A549 (cell line): ENCODE data around the gene TRIM41. TPM values are rescaled to one million over a fixed set of nuclear protein-coding genes. Genes with fewer than 3 reads are reported as not detected.

Experiments used
- ATAC-seq, 2 experiments: fragments of 200-7000 bp in 1 of 2; fragments of >200 bp in 1 of 2; cut with Nextera tagmentation in 1 of 2; cut with Tn5 transposase in 1 of 2; 3 replicates each; pipeline versions ENCODE4 v1.8.0 to v1.9.1; 2018 to 2020; ENCODE audit warnings: mild to moderate bottlenecking in 1 of 2, moderate library complexity in 1 of 2
- CTCF ChIA-PET: fragments of 300-600 bp; sonication (Branson Sonifier 250); formaldehyde crosslinking; extraction: SDS; loops from one replicate; lab custom pipeline; 2021; ENCODE audit warnings: antibody characterized with exemption, inconsistent platforms; lab: Yijun Ruan, JAX
- POLR2A ChIA-PET: fragments of 350-600 bp; formaldehyde crosslinking; extraction: SDS; loops from one replicate; lab custom pipeline; 2021; ENCODE audit warnings: antibody characterized with exemption, inconsistent platforms; lab: Yijun Ruan, JAX
- DNase-seq, 2 experiments: peaks; one replicate each; pipeline versions ENCODE4 v3.0.0 to v3.0.0-alpha.2; 2011 to 2016; ENCODE audit warnings: low read depth in 1 of 2, low spot score in 1 of 2
- FAIRE-seq: peaks from 2 replicates; lab custom pipeline; 2011; peaks lifted over from hg19 to GRCh38; lab: Jason Lieb, UNC
- H3K27ac ChIP-seq, 2 experiments: fragments of >200 bp; sonication (Bioruptor Twin); formaldehyde crosslinking; 3 replicates each; pipeline ENCODE4 v1.5.1; 2016 to 2017
- H3K4me1 ChIP-seq: fragments of >200 bp; sonication (Bioruptor Twin); formaldehyde crosslinking; 3 replicates; pipeline ENCODE4 v1.6.1; 2016
- H3K4me2 ChIP-seq: fragments of >200 bp; sonication (Bioruptor Twin); formaldehyde crosslinking; 3 replicates; pipeline ENCODE4 v1.6.1; 2016
- H3K4me3 ChIP-seq: fragments of >200 bp; sonication (Bioruptor Twin); formaldehyde crosslinking; 3 replicates; pipeline ENCODE4 v1.5.1; 2016
- H3K9me3 ChIP-seq: fragments of >200 bp; sonication (Bioruptor Twin); formaldehyde crosslinking; 3 replicates; pipeline ENCODE4 v1.6.1; 2016
- BHLHE40 ChIP-seq: IDR thresholded peaks from 2 replicates; pipeline ENCODE4 v1.6.1; 2012; ENCODE audit warnings: low read depth, low read length, inconsistent platforms
- CBX2 ChIP-seq: fragments of 200-600 bp; sonication (generic); IDR thresholded peaks from 2 replicates; pipeline ENCODE4 v1.6.1; 2016; ENCODE audit warnings: low read depth, mild to moderate bottlenecking, borderline replicate concordance
- CEBPB ChIP-seq, 2 experiments: fragments of >200 bp in 1 of 2; sonication (Bioruptor Twin) in 1 of 2; formaldehyde crosslinking in 1 of 2; IDR thresholded peaks; 2 replicates each; pipeline ENCODE4 v1.6.1; 2012 to 2016
- FOSL2 ChIP-seq, 2 experiments: fragments of 450-650 bp in 1 of 2; fragments of >200 bp in 1 of 2; sonication (Bioruptor Twin) in 1 of 2; formaldehyde crosslinking; IDR thresholded peaks; 2 replicates each; pipeline versions ENCODE4 v1.5.0 to v1.6.1; 2016 to 2020; ENCODE audit warnings: mild to moderate bottlenecking in 1 of 2, moderate library complexity in 1 of 2
- HDAC2 ChIP-seq: fragments of 200-600 bp; sonication (generic); IDR thresholded peaks from 2 replicates; pipeline ENCODE4 v1.6.1; 2016
- HEYL ChIP-seq: fragments of 250-450 bp; sonication (Bioruptor Pico); IDR thresholded peaks from 2 replicates; pipeline ENCODE4 v1.8.0; 2021; ENCODE audit warnings: mild to moderate bottlenecking, moderate library complexity
- HOXA7 ChIP-seq: fragments of 250-450 bp; sonication (Bioruptor Pico); IDR thresholded peaks from 2 replicates; pipeline ENCODE4 v1.5.0; 2020; ENCODE audit warnings: mild to moderate bottlenecking, moderate library complexity
- JUNB ChIP-seq: fragments of >200 bp; sonication (Bioruptor Twin); formaldehyde crosslinking; IDR thresholded peaks from 2 replicates; pipeline ENCODE4 v1.6.1; 2016
- NR3C1 ChIP-seq: fragments of >200 bp; sonication (Bioruptor Twin); formaldehyde crosslinking; IDR thresholded peaks from 3 replicates; pipeline ENCODE4 v1.6.1; 2017
- RARB ChIP-seq: fragments of 250-450 bp; sonication (Bioruptor Pico); IDR thresholded peaks from 2 replicates; pipeline ENCODE4 v1.8.0; 2021; ENCODE audit warnings: mild to moderate bottlenecking, moderate library complexity
- RCOR1 ChIP-seq: fragments of 150-350 bp; IDR thresholded peaks from 2 replicates; pipeline ENCODE4 v1.6.1; 2014; ENCODE audit warnings: antibody characterized with exemption, low read length, low read depth
- RNF2 ChIP-seq: fragments of 200-600 bp; sonication (generic); IDR thresholded peaks from 2 replicates; pipeline ENCODE4 v1.6.1; 2016; ENCODE audit warnings: low read depth, mild to moderate bottlenecking, antibody characterized with exemption, moderate library complexity, borderline replicate concordance
- SREBF2 ChIP-seq: fragments of 450-650 bp; IDR thresholded peaks from 2 replicates; pipeline ENCODE4 v1.6.1; 2014; ENCODE audit warnings: mild to moderate bottlenecking, moderate library complexity
- TFCP2L1 ChIP-seq: fragments of 250-450 bp; sonication (Bioruptor Pico); IDR thresholded peaks from 2 replicates; pipeline ENCODE4 v1.5.0; 2021; ENCODE audit warnings: mild to moderate bottlenecking
- TP53 ChIP-seq: fragments of 250-450 bp; sonication (Bioruptor Pico); IDR thresholded peaks from 2 replicates; pipeline ENCODE4 v1.5.0; 2021; ENCODE audit warnings: mild to moderate bottlenecking, moderate library complexity
- ZC3H11A ChIP-seq: fragments of 450-650 bp; IDR thresholded peaks from 2 replicates; pipeline ENCODE4 v1.6.1; 2014; ENCODE audit warnings: antibody characterized with exemption, mild to moderate bottlenecking
- ZSCAN20 ChIP-seq: fragments of 250-450 bp; sonication (Bioruptor Pico); IDR thresholded peaks from 2 replicates; pipeline ENCODE4 v1.8.0; 2022; ENCODE audit warnings: mild to moderate bottlenecking, moderate library complexity
- WGBS: methylation state at CpG from one replicate; pipeline ENCODE4 v1.1.6; 2017; ENCODE audit errors: missing lambda C conversion rate; 5-methylcytosine and 5-hydroxymethylcytosine counted together
- polyA plus RNA-seq, 4 experiments: library from polyadenylated mRNA; depleted of rRNA in 3 of 4; stranded (reverse); fragments of >200 nt; fragmentation: RNase III in 1 of 4; extraction: RNeasy Plus Mini Kit Qiagen cat#74134 plus additional on column Dnase treatment in 1 of 4; gene quantifications; 2 replicates in 3 of 4; 3 replicates in 1 of 4; pipeline ENCODE4 v1.2.3, GENCODE V29; 2011 to 2017
- TF ChIP-seq, protein P1 (sequence below): fragments of >200 bp; sonication (Bioruptor Twin); formaldehyde crosslinking; IDR thresholded peaks from 3 replicates; pipeline ENCODE4 v1.5.1; 2016
- TF ChIP-seq, protein P2 (sequence below): IDR thresholded peaks from 2 replicates; pipeline ENCODE4 v1.6.1; 2012
- TF ChIP-seq, protein P3 (sequence below): IDR thresholded peaks from 2 replicates; pipeline ENCODE4 v1.6.1; 2012

The TRIM41 gene
- polyA plus RNA-seq, 2 of the 4 experiments (the other 2 are of a cell fraction): 22.7 to 32.5 TPM

DNA sequence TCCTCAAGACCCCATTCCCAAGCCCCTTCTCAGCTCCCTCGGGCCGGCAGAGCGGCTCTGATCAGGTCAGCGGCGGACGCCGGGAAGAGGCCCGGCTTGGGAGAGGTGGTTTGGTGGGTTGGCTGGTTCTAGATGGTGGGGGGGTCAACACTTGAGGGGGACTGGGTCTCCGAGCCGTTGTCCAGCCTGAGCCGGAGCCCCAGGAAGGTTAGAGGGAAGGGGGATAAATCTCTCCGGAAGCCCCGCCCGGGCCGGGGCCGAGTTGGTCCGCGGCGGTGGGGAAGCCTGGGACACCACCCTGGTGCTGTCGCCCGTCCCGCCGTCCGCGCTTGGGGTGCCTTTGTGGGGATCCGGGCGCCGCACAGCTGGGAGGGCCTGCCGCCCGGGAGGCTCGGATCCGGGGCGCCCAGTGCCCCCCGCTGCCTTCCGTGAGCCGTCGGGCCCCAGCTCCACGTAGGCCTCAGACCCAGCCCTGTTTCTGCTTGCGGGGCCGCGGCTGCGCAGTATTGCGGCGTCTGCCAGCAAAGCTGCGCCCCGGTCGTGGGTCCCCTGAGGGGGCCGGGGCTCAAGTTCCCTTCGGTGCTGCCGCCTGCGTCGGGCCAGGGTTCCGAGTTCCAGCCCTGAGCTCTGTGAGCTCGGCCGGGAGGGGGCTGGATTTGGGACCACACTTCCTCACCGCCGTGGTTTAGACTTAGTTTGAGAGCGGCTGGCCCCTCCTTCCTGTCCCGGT lies 38.4 kb downstream of the TRIM41 start (continued):
- TF ChIP-seq ZC3H11A (no peak), RNF2 (no peak), ZSCAN20 (CRISPR knock-in tag) (no peak), NR3C1 (no peak), CBX2 (no peak), TFCP2L1 (CRISPR knock-in tag) (no peak; the same call in 1 of the 2 replicates)
- TF ChIP-seq, protein P1, sequence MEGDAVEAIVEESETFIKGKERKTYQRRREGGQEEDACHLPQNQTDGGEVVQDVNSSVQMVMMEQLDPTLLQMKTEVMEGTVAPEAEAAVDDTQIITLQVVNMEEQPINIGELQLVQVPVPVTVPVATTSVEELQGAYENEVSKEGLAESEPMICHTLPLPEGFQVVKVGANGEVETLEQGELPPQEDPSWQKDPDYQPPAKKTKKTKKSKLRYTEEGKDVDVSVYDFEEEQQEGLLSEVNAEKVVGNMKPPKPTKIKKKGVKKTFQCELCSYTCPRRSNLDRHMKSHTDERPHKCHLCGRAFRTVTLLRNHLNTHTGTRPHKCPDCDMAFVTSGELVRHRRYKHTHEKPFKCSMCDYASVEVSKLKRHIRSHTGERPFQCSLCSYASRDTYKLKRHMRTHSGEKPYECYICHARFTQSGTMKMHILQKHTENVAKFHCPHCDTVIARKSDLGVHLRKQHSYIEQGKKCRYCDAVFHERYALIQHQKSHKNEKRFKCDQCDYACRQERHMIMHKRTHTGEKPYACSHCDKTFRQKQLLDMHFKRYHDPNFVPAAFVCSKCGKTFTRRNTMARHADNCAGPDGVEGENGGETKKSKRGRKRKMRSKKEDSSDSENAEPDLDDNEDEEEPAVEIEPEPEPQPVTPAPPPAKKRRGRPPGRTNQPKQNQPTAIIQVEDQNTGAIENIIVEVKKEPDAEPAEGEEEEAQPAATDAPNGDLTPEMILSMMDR: no peak
- TF ChIP-seq, all 56 proteins: peak for 6

DNA sequence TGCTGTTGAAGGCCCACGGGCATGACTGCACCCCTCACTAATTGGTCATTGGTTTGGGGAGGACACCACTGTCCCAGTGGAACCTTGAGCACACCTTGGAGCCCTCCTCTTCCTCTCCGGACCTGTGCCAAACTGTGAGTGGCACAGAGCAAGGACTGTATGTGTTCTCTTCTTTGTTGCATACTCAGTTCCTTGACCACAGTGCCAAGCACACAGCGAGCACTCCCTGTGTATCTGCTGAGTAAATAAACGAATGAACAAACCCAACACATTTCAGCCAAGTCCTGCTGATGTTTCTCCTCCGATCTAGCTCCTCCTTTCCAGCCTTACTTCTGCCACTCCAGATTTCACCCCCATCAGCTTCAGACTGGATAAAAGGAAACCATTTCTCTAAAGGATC lies 40.6 kb downstream of the TRIM41 start:
- 80% methylated on average over 5 of the region's 5 CpGs for WGBS
- TF ChIP-seq HDAC2 (no peak), RCOR1 (no peak), SREBF2 (no peak), CBX2 (no peak), CEBPB (IDR thresholded peaks at IDR 0.05) (no peak), FOSL2 (IDR thresholded peaks at IDR 0.05) (no peak), FOSL2 (CRISPR knock-in tag; IDR thresholded peaks at IDR 0.05) (no peak)
- TF ChIP-seq, protein P2, sequence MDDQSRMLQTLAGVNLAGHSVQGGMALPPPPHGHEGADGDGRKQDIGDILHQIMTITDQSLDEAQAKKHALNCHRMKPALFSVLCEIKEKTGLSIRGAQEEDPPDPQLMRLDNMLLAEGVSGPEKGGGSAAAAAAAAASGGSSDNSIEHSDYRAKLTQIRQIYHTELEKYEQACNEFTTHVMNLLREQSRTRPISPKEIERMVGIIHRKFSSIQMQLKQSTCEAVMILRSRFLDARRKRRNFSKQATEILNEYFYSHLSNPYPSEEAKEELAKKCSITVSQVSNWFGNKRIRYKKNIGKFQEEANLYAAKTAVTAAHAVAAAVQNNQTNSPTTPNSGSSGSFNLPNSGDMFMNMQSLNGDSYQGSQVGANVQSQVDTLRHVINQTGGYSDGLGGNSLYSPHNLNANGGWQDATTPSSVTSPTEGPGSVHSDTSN: no peak
- DNase-seq (no peak), FAIRE-seq (no peak), ATAC-seq (no peak)
- Histone ChIP-seq H3K4me1 (peaks cover 11% of the 10 kb centered on the region), H3K4me3 (no peak overlapping the region), H3K9me3 (no peaks in the 10 kb centered on the region), H3K4me2 (no peak overlapping the region), H3K27ac (no peak overlapping the region)
- CTCF ChIA-PET: interaction anchor here (1.5 kb wide), 1 partner anchor 9 kb away, joined by 5 read pairs; no protein-coding TSS in a partner anchor
- POLR2A ChIA-PET: no interaction called here

DNA sequence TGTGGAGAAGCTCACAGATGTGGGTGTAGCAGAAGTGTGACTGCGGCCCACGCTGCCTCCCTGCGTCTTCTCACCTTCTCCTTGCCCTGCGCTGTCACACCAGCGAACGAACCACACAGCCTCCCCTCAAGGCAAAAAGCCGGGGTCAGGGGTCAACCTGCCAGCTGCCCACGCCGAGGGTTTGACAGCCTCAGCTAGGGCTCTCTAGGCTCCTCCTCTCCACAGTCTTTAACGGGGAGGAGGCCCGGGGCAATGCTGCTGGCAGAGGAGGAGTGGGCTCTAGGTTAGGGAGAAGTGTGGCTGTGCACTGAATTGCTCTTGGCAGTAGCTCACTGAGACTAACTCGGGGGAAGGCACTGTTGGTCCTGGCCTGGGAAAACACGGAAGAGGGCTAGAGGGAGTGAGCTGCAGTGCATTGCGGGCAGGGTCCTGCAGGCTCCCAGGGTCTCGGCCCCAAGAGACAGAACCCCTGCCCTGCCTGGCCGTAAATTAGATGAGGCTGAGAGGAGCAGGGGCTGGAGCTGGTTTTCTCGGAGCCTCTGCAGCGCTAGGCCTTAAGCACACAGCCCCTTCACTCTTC lies 42.1 kb downstream of the TRIM41 start:
- H3K27ac ChIP-seq: no peak overlapping the region
- FAIRE-seq (no peak), DNase-seq (no peak)
- no peak overlapping the region for H3K4me3 ChIP-seq
- CTCF ChIA-PET: interaction anchor here (1.5 kb wide), 1 partner anchor 13 kb away, joined by 4 read pairs; no protein-coding TSS in a partner anchor
- TF ChIP-seq RARB (no peak), CEBPB (IDR thresholded peaks at IDR 0.05) (no peak), TP53 (CRISPR knock-in tag) (no peak), SREBF2 (no peak), HOXA7 (CRISPR knock-in tag) (no peak), HEYL (CRISPR knock-in tag) (no peak), TFCP2L1 (CRISPR knock-in tag) (no peak), BHLHE40 (no peak), JUNB (no peak)
- TF ChIP-seq, protein P3, sequence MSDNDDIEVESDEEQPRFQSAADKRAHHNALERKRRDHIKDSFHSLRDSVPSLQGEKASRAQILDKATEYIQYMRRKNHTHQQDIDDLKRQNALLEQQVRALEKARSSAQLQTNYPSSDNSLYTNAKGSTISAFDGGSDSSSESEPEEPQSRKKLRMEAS: no peak
- TF ChIP-seq, all 56 proteins: peak for 0
- WGBS: 91% methylated on average over 18 of the region's 18 CpGs
- POLR2A ChIA-PET: no interaction called here
- Histone ChIP-seq H3K4me1 (no peaks in the 10 kb centered on the region), H3K9me3 (no peaks in the 10 kb centered on the region), H3K4me2 (no peak overlapping the region)
- ATAC-seq: no peak
